ENCODE data around the gene PLAU. TPM values are rescaled to one million over a fixed set of nuclear protein-coding genes. Genes with fewer than 3 reads are reported as not detected.

Gene PLAU
- total and polyA plus RNA-seq, 2 of the 13 experiments (the other 11 are each of a cell fraction or from before 2014, with no cell fraction given), result 0.45 to 11.2 TPM

DNA sequence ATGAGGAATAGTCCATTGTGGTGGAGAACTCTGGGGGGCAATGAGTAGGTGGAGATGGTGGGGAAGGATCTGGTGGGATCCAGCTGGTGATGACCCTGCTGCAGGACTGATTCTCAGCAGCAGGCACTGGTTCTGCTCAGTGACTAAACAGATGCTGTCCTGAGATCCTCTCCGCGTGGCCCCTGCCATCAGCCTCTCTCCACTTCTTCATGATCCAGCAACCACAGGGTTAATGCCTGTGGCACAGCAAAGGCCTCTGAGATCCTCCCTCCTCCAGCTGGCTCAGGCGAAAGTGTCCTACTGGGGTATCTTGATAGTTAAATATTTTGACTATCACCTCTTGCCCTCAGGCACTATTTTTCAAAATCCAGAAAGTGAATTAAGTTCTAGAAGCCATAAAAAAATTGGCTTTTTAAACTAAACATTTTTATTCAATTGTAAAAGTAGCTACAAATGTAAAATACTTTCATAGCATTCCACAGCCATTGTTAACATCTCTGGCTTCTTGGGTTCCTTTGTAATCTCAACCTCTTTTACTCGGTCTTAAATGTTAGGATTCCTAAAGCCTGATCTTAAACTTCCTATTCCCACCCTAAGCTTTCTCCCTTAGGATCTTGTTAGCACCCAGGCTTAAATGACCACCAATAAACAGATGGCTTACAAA, 13.1 kb downstream of the PLAU start:
- Histone ChIP-seq H3K4me2 (ENCODE audit: low read depth, low read length) (no peak overlapping the region), H3K4me1 (ENCODE audit: insufficient read depth, low read length) (no peaks in the 10 kb centered on the region; the same call in 1 of the 2 replicates)
- in situ Hi-C loops (cut with HindIII; ENCODE audit: extremely low pct_ligation_motif_present, low pct_unique_long_range_greater_than_20kb), result no loop called here

DNA sequence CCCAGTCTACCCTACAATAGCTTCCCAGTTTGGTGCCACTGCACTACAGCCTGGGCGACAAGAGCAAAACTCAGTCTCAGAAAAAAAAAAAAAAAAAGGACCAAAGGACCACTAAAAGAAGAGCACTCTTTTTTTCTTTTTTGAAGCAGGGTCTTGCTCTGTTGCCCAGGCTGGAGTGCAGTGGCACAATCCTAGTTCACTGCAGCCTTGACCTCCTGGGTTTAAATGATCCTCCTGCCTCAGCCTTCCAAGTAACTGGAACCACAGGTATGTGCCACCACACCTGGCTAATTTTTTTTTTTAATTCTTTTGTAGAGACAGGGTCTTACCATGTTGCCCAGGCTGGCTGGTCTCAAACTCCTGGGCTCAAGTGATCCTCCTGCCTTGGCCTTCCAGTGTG, 14.0 kb downstream of the PLAU start:
- H3K27me3 ChIP-seq (ENCODE audit: control insufficient read depth in 1 of 2, insufficient read depth in 2 of 2, low read length in 2 of 2), result peaks cover 1 to 4% of the 10 kb centered on the region in 2 experiments; a peak in 2 of 5 replicates
- 29% methylated on average over 1 of the region's 1 CpG for WGBS (ENCODE audit: low lambda C conversion rate)
- in situ Hi-C loops (cut with HindIII; ENCODE audit: extremely low pct_ligation_motif_present, low pct_unique_long_range_greater_than_20kb), result no loop called here
- H3K27ac ChIP-seq (ENCODE audit: extremely low read length, insufficient read depth, low read length), result no peak overlapping the region
- no peaks in the 10 kb centered on the region for H4K20me1 ChIP-seq (ENCODE audit: insufficient read depth, low read length)
- no peaks in the 10 kb centered on the region for H3K79me2 ChIP-seq (ENCODE audit: insufficient read depth, low read length)
- H3K4me1 ChIP-seq (ENCODE audit: insufficient read depth, low read length), result peaks cover 3% of the 10 kb centered on the region
- no TSS peak for BruUV-seq (replicated peaks)
- DNase-seq (ENCODE audit: low spot score) (no peak), FAIRE-seq (no peak), ATAC-seq (no peak)
- no peak overlapping the region for H3K4me2 ChIP-seq (ENCODE audit: low read depth, low read length)
- TF ChIP-seq YEATS4 (CRISPR knock-in tag; IDR thresholded peaks at IDR 0.05; ENCODE audit: borderline replicate concordance) (no peak), ZNF251 (CRISPR knock-in tag; IDR thresholded peaks at IDR 0.05) (no peak), NBN (conservative IDR thresholded peaks at IDR 0.05) (no peak), MAFF (IDR thresholded peaks at IDR 0.05; ENCODE audit: low read depth, low read length) (no peak), ZMYM2 (CRISPR knock-in tag; IDR thresholded peaks at IDR 0.05) (no peak)
- TF ChIP-seq, protein P1, sequence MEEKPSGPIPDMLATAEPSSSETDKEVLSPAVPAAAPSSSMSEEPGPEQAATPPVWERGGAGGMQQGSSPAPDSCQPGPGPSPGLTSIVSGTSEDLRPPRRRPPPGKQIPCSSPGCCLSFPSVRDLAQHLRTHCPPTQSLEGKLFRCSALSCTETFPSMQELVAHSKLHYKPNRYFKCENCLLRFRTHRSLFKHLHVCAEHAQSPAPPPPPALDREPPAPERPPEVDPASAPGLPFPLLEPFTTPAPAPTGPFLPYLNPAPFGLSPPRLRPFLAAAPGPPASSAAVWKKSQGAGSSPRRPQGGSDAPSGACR (CRISPR knock-in tag; IDR thresholded peaks at IDR 0.05), result no peak
- TF ChIP-seq, protein P2, sequence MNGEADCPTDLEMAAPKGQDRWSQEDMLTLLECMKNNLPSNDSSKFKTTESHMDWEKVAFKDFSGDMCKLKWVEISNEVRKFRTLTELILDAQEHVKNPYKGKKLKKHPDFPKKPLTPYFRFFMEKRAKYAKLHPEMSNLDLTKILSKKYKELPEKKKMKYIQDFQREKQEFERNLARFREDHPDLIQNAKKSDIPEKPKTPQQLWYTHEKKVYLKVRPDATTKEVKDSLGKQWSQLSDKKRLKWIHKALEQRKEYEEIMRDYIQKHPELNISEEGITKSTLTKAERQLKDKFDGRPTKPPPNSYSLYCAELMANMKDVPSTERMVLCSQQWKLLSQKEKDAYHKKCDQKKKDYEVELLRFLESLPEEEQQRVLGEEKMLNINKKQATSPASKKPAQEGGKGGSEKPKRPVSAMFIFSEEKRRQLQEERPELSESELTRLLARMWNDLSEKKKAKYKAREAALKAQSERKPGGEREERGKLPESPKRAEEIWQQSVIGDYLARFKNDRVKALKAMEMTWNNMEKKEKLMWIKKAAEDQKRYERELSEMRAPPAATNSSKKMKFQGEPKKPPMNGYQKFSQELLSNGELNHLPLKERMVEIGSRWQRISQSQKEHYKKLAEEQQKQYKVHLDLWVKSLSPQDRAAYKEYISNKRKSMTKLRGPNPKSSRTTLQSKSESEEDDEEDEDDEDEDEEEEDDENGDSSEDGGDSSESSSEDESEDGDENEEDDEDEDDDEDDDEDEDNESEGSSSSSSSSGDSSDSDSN (CRISPR knock-in tag; IDR thresholded peaks at IDR 0.05), result no peak
- CTCF ChIA-PET (ENCODE audit: low intra/inter-chr PET ratio, low total read pairs), result no interaction called here
- H3K9ac ChIP-seq (ENCODE audit: insufficient read depth, low read depth, low read length), result no peak overlapping the region
- H3K4me3 ChIP-seq (replicated peaks in 1 of 3; ENCODE audit: insufficient read depth in 1 of 3, low read depth in 2 of 3, low read length in 3 of 3), result no peak overlapping the region
- POLR2A ChIA-PET, result interaction anchor here (1.2 kb wide), 1 partner anchor 225 kb away, joined by 4 read pairs; no protein-coding TSS in a partner anchor
- no peaks in the 10 kb centered on the region for H3K36me3 ChIP-seq (replicated peaks in 1 of 2; ENCODE audit: control insufficient read depth in 1 of 2, insufficient read depth in 2 of 2, low read length in 2 of 2)
- no peaks in the 10 kb centered on the region for H3K9me3 ChIP-seq (ENCODE audit: low read length)
- intact Hi-C loops (cut with micrococcal nuclease; ENCODE audit: unreplicated experiment), result no loop called here
- no peak overlapping the region for H2AFZ ChIP-seq (ENCODE audit: low read length)

More for the DNA sequence above, 13.1 kb downstream of the PLAU start:
- intact Hi-C loops (cut with micrococcal nuclease; ENCODE audit: unreplicated experiment), result no loop called here
- WGBS (ENCODE audit: low lambda C conversion rate), result 29% methylated on average over 4 of the region's 4 CpGs
- no peaks in the 10 kb centered on the region for H3K36me3 ChIP-seq (replicated peaks in 1 of 2; ENCODE audit: control insufficient read depth in 1 of 2, insufficient read depth in 2 of 2, low read length in 2 of 2)
- H3K27ac ChIP-seq (ENCODE audit: extremely low read length, insufficient read depth, low read length), result no peak overlapping the region
- CTCF ChIA-PET (ENCODE audit: low intra/inter-chr PET ratio, low total read pairs), result no interaction called here
- no peaks in the 10 kb centered on the region for H3K9me3 ChIP-seq (ENCODE audit: low read length)
- FAIRE-seq, result no peak
- peaks cover 1 to 4% of the 10 kb centered on the region in 2 experiments; a peak in 2 of 5 replicates for H3K27me3 ChIP-seq (ENCODE audit: control insufficient read depth in 1 of 2, insufficient read depth in 2 of 2, low read length in 2 of 2)
- no peak for DNase-seq (ENCODE audit: low spot score)
- POLR2A ChIA-PET, result interaction anchor here (1.2 kb wide), 1 partner anchor 226 kb away, joined by 4 read pairs; no protein-coding TSS in a partner anchor
- H3K4me3 ChIP-seq (replicated peaks in 1 of 3; ENCODE audit: insufficient read depth in 1 of 3, low read depth in 2 of 3, low read length in 3 of 3), result no peak overlapping the region
- H4K20me1 ChIP-seq (ENCODE audit: insufficient read depth, low read length), result no peaks in the 10 kb centered on the region
- no TSS peak for BruUV-seq (replicated peaks)
- H3K79me2 ChIP-seq (ENCODE audit: insufficient read depth, low read length), result no peaks in the 10 kb centered on the region
- TF ChIP-seq ZNF652 (CRISPR knock-in tag; IDR thresholded peaks at IDR 0.05; ENCODE audit: borderline replicate concordance, low read depth), result peak; percentile 68; the same call in 1 of the 2 replicates
- TF ChIP-seq CBX1 (IDR thresholded peaks at IDR 0.05; ENCODE audit: low read depth), result no peak
- TF ChIP-seq ZNF768 (CRISPR knock-in tag; IDR thresholded peaks at IDR 0.05), result no peak
- no peak for TF ChIP-seq RBM22 (optimal IDR thresholded peaks at IDR 0.05; ENCODE audit: low read length)
- H3K9ac ChIP-seq (ENCODE audit: insufficient read depth, low read depth, low read length), result no peak overlapping the region
- no peak overlapping the region for H2AFZ ChIP-seq (ENCODE audit: low read length)
- ATAC-seq, result no peak
